ES-I3 (cell line): ENCODE measurements around the gene SYT3.

ENCODE experiments used
- H3K36me3 ChIP-seq: 2 replicates; pipeline ENCODE4 v1.6.1; 2013; ENCODE audit warnings: mild to moderate bottlenecking, low read length, control low read depth, moderate library complexity; ENCODE audit not compliant: insufficient read depth
- H3K4me1 ChIP-seq: 2 replicates; pipeline ENCODE4 v1.6.1; 2013; ENCODE audit warnings: mild to moderate bottlenecking, control low read depth, low read length; ENCODE audit not compliant: insufficient read depth
- H3K9ac ChIP-seq: 2 replicates; pipeline ENCODE4 v1.6.1; 2013; ENCODE audit warnings: low read depth, mild to moderate bottlenecking, low read length, moderate library complexity
- H3K9me3 ChIP-seq: 2 replicates; pipeline ENCODE4 v1.6.1; 2013; ENCODE audit warnings: mild to moderate bottlenecking, low read length, moderate library complexity; ENCODE audit not compliant: control insufficient read depth, insufficient read depth

SYT3 gene

DNA sequence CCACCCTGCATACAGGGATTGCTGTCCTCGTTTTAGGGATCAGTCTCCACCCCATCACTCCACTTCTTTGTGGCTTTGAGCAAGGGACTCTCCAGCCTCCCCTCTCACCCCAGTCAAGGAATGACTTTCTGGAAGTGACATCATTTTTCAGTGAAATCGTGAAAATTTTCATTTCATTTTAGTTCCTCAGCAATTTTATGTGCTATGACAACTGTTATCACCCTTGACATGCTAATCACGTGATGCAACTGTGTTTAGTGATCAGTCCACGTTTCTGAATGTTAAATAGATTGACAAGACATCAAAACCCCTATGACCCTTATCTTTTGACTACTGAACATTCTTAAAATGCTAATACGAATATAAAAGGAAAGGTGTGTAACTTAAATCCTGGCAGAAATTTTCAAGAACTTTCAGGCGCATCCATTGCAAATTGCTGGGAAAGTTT is 17.6 kb upstream of the SYT3 start:
- Histone ChIP-seq H3K36me3 (no peaks in the 10 kb centered on the region), H3K4me1 (peaks cover 4% of the 10 kb centered on the region), H3K9ac (peak overlapping the region; percentile 83), H3K9me3 (no peaks in the 10 kb centered on the region)

- Histone ChIP-seq H3K36me3 (no peaks in the 10 kb centered on the region), H3K9ac (no peak overlapping the region), H3K9me3 (no peaks in the 10 kb centered on the region), H3K4me1 (peaks cover 4% of the 10 kb centered on the region)
These were observed 15.2 kb upstream of the SYT3 start for GRCh38 chr19:50654882-50655281.

GRCh38 chr19:50652722-50653121 is 13.0 kb upstream of the SYT3 start:
- Histone ChIP-seq H3K9me3 (no peaks in the 10 kb centered on the region), H3K9ac (no peak overlapping the region), H3K4me1 (peaks cover 4% of the 10 kb centered on the region), H3K36me3 (no peaks in the 10 kb centered on the region)

DNA sequence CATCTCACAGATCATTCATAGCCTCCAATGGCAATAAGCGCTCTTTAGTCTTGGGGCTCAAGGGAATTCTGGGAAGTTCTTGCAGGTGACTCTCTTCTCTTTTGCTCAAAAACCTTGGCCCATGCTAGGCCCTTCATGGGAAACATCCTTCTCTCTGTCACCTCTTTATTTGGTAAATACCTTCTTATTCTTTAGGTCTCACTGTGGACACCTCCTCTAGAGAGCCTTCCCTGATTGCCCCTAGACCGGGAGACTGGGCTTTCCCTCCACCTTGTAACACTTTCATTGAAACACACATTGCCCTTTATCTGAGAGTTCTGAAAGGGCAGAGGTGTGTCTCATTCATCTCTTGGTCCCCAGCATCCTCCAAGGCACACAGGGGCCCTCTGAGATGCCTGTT is 11.5 kb upstream of the SYT3 start:
- Histone ChIP-seq H3K36me3 (no peaks in the 10 kb centered on the region), H3K9me3 (no peaks in the 10 kb centered on the region)

DNA sequence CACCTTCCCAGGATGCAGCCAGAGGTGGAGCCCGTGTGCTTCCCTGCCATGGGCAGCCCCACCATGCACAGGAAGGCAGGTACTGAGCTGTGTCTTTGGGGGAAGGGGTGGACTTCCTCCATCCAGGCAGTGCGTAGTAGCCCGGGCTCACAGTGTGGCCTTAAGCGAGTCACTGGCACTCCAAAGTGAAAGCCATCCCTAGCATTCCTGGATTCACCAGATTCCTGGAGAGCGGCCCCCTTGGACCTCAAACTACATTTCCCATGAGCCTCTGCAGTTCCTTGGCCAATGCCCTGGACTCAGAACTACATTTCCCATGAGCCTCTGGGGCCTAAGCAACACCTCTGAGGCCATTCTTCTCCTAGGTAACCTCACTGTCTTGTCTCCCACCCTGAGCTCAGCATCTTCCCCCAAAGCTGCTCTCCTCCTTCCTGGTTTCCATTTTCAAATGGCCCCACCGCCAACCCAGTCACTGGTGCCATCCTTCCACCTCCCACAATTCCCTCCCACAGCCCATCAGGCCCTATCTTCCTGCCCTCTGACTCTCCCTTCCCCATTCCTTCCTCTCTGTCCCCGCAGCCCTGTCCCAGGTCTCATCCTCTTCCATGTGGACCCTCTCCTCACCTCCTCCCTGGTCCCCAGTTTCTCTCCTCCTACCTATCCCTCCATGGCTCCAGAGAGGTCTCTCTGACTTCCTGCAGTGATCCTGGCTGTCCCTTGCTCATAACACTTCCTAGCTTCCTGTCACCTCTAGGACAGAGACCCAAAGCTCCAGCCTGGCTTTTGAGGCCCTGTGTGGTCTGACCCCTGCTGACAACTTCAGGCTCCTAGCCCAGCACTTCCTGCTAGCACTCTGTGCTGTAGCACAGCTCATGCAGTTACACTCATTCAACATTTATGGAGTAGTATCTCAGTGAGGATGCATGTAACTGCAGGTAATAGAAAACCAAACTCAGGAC is 10.0 kb upstream of the SYT3 start, which contains the start of gene C19orf81:
C19orf81 (plus strand) TSS at position 13 of the 959 bp plus-strand sequence; CDS start at position 13, 0 bp downstream.
- H3K4me1 ChIP-seq = no peaks in the 10 kb centered on the region; the same call in 1 of the 2 replicates
- H3K36me3 ChIP-seq = no peaks in the 10 kb centered on the region
- H3K9ac ChIP-seq = peak within 1 kb of the TSS; percentile 20; the same call in 1 of the 2 replicates
- H3K9me3 ChIP-seq = no peaks in the 10 kb centered on the region

More for the DNA sequence above, 11.5 kb upstream of the SYT3 start:
- Histone ChIP-seq H3K9ac (no peak overlapping the region), H3K4me1 (no peaks in the 10 kb centered on the region; the same call in 1 of the 2 replicates)

GRCh38 chr19:50648659-50649058 is 9.0 kb upstream of the SYT3 start:
- Histone ChIP-seq H3K4me1 (no peaks in the 10 kb centered on the region; the same call in 1 of the 2 replicates), H3K9me3 (no peaks in the 10 kb centered on the region), H3K9ac (no peak overlapping the region), H3K36me3 (no peaks in the 10 kb centered on the region)

- no peaks in the 10 kb centered on the region for H3K36me3 ChIP-seq
- no peaks in the 10 kb centered on the region for H3K9me3 ChIP-seq
- no peaks in the 10 kb centered on the region; the same call in 1 of the 2 replicates for H3K4me1 ChIP-seq
- H3K9ac ChIP-seq = no peak overlapping the region
These were observed 8.4 kb upstream of the SYT3 start for GRCh38 chr19:50647879-50648615.

GRCh38 chr19:50646074-50646807 is 6.6 kb upstream of the SYT3 start:
- Histone ChIP-seq H3K4me1 (no peaks in the 10 kb centered on the region; the same call in 1 of the 2 replicates), H3K9me3 (no peaks in the 10 kb centered on the region), H3K9ac (no peak overlapping the region), H3K36me3 (no peaks in the 10 kb centered on the region)

DNA sequence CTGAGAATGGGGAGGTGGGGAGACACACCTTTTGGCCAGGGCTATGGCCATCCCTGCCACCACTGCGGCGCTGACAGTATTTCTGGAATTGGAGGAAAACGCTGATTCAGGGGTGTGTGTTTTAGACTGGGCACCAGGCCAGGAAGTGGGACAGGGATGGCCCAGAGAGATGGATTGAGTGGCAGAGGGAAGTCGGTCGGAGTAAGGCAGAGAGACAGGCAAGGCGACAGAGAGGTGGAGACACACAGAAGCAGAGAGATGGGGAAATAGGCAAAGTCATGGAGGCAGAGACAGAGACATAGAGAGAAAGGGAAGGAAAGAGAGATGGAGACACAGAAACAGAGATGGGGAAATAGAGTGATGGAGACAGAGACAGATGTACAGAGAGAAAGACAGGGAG is 5.4 kb upstream of the SYT3 start:
- H3K9ac ChIP-seq = no peak overlapping the region
- no peaks in the 10 kb centered on the region for H3K36me3 ChIP-seq
- no peaks in the 10 kb centered on the region; the same call in 1 of the 2 replicates for H3K4me1 ChIP-seq
- H3K9me3 ChIP-seq = no peaks in the 10 kb centered on the region

DNA sequence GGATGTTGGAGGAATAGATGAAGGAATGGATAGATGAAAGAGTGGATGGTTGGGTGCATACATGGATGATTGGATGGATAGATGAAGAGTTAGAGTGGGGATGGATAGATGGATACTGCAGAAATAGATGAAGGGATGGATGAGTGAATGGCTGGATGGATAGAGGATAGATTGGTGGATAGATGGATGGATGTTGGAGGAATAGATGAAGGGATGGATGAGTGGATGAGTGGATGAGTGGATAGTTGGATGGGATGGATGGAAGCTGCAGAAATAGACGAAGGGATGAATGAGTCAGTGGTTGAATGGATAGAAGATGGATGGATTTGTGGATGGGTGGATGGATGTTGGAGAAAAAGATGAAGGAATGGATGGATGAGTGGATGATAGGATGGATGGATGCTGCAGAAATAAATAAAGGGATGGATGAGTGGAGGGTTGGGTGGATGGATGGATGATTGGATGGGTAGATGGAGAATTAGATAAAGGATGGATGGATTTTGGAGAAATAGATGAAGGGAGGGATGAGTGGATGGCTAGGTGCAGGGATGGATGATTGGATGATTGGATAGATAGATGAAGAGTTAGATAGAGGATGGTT is 4.7 kb upstream of the SYT3 start:
- Histone ChIP-seq H3K36me3 (no peaks in the 10 kb centered on the region), H3K9me3 (no peaks in the 10 kb centered on the region), H3K4me1 (no peaks in the 10 kb centered on the region; the same call in 1 of the 2 replicates), H3K9ac (no peak overlapping the region)

DNA sequence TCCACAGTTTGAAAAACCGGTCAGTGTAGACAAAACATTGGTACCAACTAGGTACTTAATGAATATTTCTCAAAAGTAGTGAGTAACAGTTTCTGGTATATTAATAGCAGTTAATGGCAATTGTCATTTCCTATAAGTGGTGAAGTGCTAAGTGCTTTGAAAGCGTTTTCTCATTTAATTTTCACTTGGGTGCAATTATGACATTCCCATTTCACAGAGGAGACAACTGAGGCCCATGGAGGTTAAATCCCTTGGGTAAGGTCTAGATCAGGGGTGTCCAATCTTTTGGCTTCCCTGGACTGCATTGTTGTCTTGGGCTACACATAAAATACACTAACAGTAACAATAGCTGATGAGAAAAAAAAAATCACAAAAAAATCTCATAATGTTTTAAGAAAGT is 687 bp upstream of the SYT3 start:
- Histone ChIP-seq H3K36me3 (no peaks in the 10 kb centered on the region), H3K9ac (peak overlapping the region; percentile 78; the same call in 1 of the 2 replicates), H3K4me1 (no peaks in the 10 kb centered on the region), H3K9me3 (no peaks in the 10 kb centered on the region)

DNA sequence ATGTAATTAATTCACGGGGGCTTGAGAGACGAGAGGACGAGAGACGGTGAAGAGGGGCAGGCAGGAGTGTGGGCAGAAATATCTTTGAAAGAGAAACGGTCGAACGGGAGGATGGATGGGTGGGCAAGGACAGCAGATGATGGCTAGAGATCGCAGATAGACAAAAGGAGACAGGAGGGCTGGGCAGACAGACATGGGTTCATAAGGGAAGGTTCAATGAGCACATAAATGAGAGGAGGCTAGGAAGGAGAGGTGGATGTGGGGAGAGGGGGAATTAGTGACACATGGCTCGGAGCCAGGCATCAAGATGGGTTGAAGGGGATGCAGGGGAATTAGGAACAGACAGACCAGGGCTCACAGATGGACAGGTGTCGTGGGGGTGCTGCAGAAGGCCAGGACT is 1.1 kb downstream of the SYT3 start:
- peaks cover 3% of the 10 kb centered on the region; the same call in 1 of the 2 replicates for H3K9me3 ChIP-seq
- H3K4me1 ChIP-seq = no peaks in the 10 kb centered on the region
- H3K9ac ChIP-seq = peak overlapping the region; percentile 78; the same call in 1 of the 2 replicates
- no peaks in the 10 kb centered on the region for H3K36me3 ChIP-seq

DNA sequence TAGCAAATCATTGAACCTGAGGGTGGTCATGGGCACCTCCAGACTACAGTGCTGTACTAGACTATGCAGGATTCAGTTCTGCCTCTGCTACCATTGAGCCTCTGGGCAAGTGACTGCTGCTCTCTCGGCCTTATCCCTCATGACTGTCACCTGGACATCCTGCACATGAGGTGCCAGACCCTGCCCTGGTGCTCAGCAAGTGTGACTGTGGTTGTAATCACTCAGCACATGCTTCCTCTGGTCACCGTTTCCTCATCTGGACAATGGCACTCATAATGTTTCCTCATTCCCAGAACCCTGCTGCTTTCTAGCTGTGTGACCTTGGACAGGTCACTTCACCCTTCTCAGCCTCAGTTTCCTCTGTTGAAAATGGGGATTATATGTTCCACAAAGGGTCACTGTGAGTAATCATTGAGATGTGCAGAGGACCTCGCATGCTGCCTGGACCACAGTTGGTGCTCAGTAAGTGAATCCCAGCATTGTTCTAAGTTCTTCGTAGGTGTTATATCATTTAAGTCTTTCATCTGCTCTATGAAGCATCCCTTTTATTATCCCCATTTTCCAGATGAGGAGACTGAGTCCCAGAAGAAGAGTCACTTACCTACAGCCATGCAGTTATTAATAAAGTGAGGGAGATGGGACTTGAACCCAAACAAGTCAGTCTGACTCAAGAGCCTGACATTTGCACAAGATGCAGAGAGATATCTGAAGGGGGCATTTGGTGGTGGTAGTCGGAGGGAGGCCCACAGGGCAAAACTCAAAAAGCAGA is 3.2 kb downstream of the SYT3 start:
- H3K36me3 ChIP-seq = no peaks in the 10 kb centered on the region
- H3K9me3 ChIP-seq = peaks cover 8% of the 10 kb centered on the region
- no peak overlapping the region for H3K9ac ChIP-seq
- no peaks in the 10 kb centered on the region for H3K4me1 ChIP-seq
